HG02610 (cell line): ENCODE data around the gene BAZ1A.

Experiments
- ATAC-seq: cut with Tn5 transposase; IDR thresholded peaks from one replicate; pipeline ENCODE4 v1.9.1; 2021; ENCODE audit warnings: mild to moderate bottlenecking, moderate library complexity; ENCODE audit not compliant: unreplicated experiment

BAZ1A gene

DNA sequence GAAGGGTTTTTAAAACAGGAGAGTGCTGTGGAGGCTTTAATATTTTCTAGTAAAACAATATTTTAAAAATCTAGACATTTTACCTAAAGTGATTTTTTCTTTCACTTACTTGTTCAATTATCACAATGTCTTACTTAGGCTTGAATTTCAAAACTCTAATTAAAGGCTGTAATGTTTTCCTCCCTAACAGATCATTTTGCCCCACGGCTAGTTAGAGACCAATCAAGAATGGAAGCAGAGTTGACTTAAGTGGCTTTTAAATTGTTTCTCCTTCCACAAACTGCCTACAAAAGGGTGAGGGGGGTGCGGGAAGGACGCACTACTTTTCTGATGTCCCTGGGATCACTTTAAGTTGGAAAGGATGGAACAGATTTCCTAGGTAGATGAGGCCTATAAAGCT lies 151.3 kb downstream of the BAZ1A start:
- no peak for ATAC-seq

GRCh38 chr14:34722723-34723545 lies 152.2 kb downstream of the BAZ1A start:
- no peak for ATAC-seq

GRCh38 chr14:34721129-34721528 lies 154.0 kb downstream of the BAZ1A start:
- ATAC-seq = no peak

DNA sequence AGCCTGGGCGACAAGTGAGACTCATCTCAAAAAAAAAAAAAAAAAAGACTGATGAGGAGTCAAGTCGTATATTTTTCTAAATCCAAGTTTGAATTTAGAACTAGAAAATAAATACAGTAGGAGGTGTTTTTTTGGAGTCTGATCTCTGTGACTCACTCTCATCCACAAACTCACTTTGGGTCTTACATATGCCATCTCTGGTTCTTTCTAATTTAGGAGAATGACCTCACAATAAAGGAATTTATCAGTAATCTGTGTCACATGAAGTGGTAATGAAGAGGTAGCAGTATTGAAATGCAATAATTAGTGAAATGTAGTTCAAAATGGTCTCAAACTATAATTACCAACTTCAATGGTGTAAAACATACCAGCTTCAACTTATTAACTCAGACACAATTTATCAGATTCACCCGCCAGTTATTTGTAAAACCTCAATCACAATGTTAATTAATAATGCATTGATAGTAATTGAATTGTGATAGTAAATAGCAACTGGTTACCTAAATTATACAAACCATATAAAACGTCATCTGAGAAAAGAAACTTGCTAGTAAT lies 156.3 kb downstream of the BAZ1A start:
- ATAC-seq = no peak

- ATAC-seq = no peak
Observed at GRCh38 chr14:34715127-34715863, 159.9 kb downstream of the BAZ1A start.

DNA sequence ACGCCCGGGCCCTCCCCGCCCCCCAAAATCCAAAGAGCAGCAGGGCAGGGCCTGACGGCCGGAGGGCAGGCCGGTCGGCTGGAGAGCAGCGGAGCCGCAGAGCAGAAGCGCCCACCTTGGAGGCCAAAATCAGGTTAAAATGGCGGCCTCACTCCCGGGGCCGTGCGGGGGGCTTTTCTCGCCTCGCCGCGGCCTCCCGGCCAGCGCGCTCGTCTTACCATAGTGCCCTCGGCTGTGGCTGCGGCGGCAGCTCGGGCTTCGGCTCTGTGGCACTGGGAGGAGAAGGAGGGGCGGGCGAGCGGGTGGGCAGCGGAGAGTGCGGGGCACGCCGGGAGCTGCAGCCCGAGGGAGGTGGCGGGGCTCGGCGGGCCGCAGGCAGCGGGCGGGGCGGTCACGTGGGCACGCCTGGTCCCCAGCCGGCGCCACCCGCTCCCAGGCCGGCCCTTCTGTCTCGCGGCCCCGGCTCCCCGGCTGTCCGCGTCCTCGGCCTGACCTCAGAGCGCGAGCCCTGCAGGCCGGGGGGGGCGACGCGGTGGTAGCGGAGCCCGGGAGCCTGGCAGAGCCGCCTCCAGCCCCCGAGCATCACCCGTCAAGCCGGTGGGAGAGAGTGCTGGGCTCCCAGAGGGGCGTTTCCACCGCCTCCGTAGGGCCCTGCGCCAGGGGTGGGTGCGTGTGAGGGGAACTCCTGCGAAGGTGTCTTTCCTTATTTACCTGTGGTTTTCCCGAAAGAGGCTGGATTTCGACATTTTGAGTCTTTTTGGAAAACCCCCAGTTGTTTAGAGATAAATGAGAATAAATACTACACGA lies 160.6 kb downstream of the BAZ1A start, which contains the start of gene CFL2:
Gene CFL2, minus strand, starts transcription at position 274 of the 807 bp plus-strand sequence. Its CDS starts 53 bp downstream, at position 221.
- ATAC-seq = peak; percentile 87

- ATAC-seq = peak; percentile 12
Observed at GRCh38 chr14:34713681-34714319, 161.4 kb downstream of the BAZ1A start.

- no peak for ATAC-seq
Observed at GRCh38 chr14:34713122-34713680, 162.0 kb downstream of the BAZ1A start.

DNA sequence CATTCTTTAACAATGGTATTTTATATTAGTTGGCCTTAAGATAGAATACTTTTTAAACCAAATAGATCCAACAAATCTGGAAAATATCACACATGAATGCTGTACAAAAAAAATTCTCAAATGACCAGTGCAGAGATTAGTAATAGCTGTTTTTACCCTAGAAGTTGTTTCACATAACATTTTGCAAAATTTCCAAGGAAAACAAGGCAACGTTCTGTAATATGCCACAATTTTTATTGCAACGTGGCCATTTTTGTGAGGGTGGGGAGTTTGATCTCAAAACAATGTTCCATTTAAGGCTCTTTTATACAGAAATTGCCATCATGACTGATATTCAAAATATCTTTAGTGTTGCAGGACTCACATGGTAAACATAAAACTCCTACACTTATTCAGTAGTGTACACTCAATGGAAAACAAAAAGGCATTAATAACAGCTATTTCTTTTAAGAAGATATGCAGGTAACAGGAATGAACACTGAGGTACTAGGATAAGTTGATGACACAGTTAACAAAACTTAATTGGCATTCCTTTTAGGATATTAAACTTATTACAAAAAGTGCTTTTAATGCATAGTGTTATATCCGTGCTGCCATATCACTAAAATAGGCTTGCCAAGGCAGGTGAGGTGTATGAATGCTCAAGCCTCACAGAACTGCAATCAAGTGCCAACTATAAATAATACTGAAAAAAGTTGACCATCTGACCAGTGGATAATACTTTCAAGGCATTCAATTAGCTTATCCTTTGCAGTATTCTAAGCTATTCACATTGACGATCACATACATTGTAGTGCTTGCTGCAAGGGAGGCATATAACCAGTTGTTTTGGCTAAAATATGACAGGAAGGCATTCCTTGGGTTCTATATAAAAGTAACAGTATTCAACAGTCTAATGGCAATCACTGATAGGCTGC lies 163.1 kb downstream of the BAZ1A start:
- ATAC-seq = no peak

- ATAC-seq = peak; percentile 45
Observed at GRCh38 chr14:34711169-34711568, 164.0 kb downstream of the BAZ1A start.

- ATAC-seq = no peak
Observed at GRCh38 chr14:34710744-34711143, 164.4 kb downstream of the BAZ1A start.

GRCh38 chr14:34710006-34710405 lies 165.2 kb downstream of the BAZ1A start:
- no peak for ATAC-seq

- no peak for ATAC-seq
Observed at GRCh38 chr14:34707722-34708121, 167.4 kb downstream of the BAZ1A start.
